ENCODE results near the gene GLRX. TPM values are rescaled to one million over a fixed set of nuclear protein-coding genes. Genes with fewer than 3 reads are reported as not detected.

The GLRX gene
- total and polyA plus RNA-seq, 2 of the 13 experiments (the other 11 are each of a cell fraction or from before 2014, with no cell fraction given): 63.8 to 499 TPM

GRCh38 chr5:95803271-95804148 lies 19.0 kb downstream of the GLRX start (continued):
- TF ChIP-seq ZEB1 (IDR thresholded peaks at IDR 0.05; ENCODE audit: insufficient replicate concordance, low read depth) (peak; percentile 60), ZNF331 (CRISPR knock-in tag; IDR thresholded peaks at IDR 0.05) (no peak; the same call in 1 of the 2 replicates), AHR (CRISPR knock-in tag; IDR thresholded peaks at IDR 0.05) (no peak), PBX3 (CRISPR knock-in tag; IDR thresholded peaks at IDR 0.05; ENCODE audit: borderline replicate concordance) (no peak), FUBP1 (CRISPR knock-in tag; IDR thresholded peaks at IDR 0.05; ENCODE audit: borderline replicate concordance) (no peak), ZNF563 (CRISPR knock-in tag; IDR thresholded peaks at IDR 0.05) (no peak), ZNF569 (CRISPR knock-in tag; IDR thresholded peaks at IDR 0.05; ENCODE audit: borderline replicate concordance) (no peak), ZKSCAN8 (CRISPR knock-in tag; IDR thresholded peaks at IDR 0.05; ENCODE audit: borderline replicate concordance) (0 out of 2 replicates have a peak, but pooled peaks have one; percentile 26), UBTF (CRISPR knock-in tag; IDR thresholded peaks at IDR 0.05) (no peak), ETV5 (CRISPR knock-in tag; IDR thresholded peaks at IDR 0.05; ENCODE audit: borderline replicate concordance) (peak; percentile 33; the same call in 1 of the 2 replicates), ZIK1 (CRISPR knock-in tag; IDR thresholded peaks at IDR 0.05; ENCODE audit: borderline replicate concordance, low read depth) (no peak), IRF9 (CRISPR knock-in tag; IDR thresholded peaks at IDR 0.05; ENCODE audit: borderline replicate concordance) (no peak), ZMYM3 (CRISPR knock-in tag; IDR thresholded peaks at IDR 0.05) (no peak; the same call in 1 of the 2 replicates)
- TF ChIP-seq, protein P1, sequence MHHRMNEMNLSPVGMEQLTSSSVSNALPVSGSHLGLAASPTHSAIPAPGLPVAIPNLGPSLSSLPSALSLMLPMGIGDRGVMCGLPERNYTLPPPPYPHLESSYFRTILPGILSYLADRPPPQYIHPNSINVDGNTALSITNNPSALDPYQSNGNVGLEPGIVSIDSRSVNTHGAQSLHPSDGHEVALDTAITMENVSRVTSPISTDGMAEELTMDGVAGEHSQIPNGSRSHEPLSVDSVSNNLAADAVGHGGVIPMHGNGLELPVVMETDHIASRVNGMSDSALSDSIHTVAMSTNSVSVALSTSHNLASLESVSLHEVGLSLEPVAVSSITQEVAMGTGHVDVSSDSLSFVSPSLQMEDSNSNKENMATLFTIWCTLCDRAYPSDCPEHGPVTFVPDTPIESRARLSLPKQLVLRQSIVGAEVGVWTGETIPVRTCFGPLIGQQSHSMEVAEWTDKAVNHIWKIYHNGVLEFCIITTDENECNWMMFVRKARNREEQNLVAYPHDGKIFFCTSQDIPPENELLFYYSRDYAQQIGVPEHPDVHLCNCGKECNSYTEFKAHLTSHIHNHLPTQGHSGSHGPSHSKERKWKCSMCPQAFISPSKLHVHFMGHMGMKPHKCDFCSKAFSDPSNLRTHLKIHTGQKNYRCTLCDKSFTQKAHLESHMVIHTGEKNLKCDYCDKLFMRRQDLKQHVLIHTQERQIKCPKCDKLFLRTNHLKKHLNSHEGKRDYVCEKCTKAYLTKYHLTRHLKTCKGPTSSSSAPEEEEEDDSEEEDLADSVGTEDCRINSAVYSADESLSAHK (CRISPR knock-in tag; IDR thresholded peaks at IDR 0.05; ENCODE audit: borderline replicate concordance): no peak
- TF ChIP-seq, protein P2, sequence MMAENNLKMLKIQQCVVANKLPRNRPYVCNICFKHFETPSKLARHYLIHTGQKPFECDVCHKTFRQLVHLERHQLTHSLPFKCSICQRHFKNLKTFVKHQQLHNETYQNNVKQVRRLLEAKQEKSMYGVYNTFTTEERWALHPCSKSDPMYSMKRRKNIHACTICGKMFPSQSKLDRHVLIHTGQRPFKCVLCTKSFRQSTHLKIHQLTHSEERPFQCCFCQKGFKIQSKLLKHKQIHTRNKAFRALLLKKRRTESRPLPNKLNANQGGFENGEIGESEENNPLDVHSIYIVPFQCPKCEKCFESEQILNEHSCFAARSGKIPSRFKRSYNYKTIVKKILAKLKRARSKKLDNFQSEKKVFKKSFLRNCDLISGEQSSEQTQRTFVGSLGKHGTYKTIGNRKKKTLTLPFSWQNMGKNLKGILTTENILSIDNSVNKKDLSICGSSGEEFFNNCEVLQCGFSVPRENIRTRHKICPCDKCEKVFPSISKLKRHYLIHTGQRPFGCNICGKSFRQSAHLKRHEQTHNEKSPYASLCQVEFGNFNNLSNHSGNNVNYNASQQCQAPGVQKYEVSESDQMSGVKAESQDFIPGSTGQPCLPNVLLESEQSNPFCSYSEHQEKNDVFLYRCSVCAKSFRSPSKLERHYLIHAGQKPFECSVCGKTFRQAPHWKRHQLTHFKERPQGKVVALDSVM (CRISPR knock-in tag; IDR thresholded peaks at IDR 0.05): 0 out of 2 replicates have a peak, but pooled peaks have one; percentile 10

All from HepG2 (cell line).